GM10847 (cell line): Measurements from ENCODE around the gene ELP4.

Experiments used
- POLR2A ChIP-seq: IDR thresholded peaks from 2 replicates; pipeline ENCODE4 v1.6.1; 2011; ENCODE audit not compliant: insufficient read length; ENCODE audit errors: extremely low read depth

The ELP4 gene

DNA sequence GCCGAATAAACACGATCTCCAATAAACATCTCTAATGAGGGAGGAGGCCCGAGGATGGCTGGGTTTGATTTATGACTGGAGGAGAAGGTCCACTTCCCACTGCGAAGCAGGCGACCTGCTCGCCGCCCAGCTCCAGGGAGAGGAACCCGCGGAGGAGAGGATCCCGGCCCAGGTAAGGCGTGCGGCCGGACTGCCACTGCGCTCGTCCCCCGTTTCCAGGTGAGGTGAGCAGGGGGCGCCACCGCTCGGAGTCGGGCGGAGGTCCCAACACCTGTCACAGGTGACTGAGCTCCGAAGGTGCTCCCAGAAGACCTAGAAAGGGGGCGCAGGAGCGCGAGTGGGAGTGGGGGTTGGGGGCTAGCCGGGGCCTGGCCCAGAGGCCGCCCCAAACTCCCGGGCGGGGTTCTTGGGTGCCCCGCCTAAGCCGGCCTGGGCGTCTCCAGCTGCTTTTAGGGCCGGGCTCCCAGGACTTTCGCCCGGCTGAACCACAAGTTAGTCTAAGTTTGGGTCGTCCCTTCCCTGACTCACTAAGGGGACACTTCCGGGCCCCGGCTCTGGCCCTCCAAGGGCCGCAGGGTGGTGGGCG is 307.0 kb downstream of the ELP4 start:
- no peak for TF ChIP-seq POLR2A

- no peak for TF ChIP-seq POLR2A
Observed at GRCh38 chr11:31817054-31817620, 307.6 kb downstream of the ELP4 start.

GRCh38 chr11:31817621-31818424 is 308.3 kb downstream of the ELP4 start:
- TF ChIP-seq POLR2A: no peak

GRCh38 chr11:31818425-31818755 is 308.8 kb downstream of the ELP4 start:
- no peak for TF ChIP-seq POLR2A

DNA sequence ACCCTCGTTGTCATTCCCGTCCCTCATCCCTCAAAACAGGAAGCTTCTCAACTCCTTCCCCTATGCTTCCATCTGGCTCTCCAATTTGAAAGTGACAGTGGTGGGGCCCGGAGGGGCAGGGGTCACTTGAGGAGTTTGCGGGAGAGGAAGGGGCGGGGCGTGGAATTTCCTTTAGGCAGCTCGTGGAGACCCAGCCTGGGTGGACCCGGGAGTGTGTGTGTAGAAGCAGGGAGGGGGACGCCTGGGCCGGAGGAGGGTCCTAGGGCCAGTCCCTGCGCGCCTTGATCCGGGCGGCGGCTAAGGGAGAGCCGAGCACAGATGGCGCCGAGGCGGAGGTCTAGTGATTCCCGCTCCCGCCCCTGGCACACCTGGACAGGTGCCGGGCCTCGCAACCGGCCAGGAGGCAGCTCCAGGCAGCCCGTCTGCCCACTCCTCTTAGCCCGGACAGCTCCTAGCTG is 309.3 kb downstream of the ELP4 start:
- TF ChIP-seq POLR2A: no peak

DNA sequence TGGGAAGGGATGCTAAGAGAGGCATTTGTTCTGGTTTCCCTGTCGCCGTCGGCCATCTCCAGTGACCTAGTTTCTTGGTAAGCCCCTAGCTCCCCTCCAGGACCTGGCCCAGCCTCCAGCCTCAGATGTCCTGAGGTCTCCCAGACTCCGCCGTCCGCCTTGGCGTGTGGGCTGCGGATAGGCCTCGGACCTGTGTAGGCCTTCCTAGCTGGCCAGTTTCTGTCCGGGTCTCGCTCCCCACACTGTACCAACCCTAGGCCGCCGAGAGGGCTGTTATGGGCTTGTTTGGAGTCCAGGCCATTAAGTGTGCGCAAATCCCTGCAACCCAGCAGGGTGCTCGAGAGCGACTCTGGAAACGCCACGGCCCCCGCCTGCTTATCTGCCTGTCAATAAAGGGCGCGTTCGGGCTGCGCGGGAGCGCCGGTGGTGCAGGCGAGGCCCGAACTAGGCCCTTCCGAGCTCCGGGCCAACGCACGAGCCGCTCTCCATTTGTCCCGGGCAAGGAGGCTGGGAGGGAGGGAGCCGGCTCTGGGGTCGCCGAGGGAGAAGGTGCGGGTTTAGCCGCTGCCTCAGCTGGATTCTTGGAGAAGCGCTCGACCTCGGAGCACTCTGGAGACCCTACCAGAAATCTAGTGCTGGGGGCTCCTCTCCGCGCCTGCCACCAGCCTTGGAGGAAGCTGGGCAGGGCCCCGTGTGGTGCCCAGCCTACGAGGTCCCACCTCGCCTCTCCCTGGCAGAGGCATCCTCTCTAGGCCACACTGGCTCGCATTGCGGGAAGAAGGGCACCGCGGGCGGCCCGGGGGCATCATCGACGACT is 310.3 kb downstream of the ELP4 start:
- TF ChIP-seq POLR2A: no peak

DNA sequence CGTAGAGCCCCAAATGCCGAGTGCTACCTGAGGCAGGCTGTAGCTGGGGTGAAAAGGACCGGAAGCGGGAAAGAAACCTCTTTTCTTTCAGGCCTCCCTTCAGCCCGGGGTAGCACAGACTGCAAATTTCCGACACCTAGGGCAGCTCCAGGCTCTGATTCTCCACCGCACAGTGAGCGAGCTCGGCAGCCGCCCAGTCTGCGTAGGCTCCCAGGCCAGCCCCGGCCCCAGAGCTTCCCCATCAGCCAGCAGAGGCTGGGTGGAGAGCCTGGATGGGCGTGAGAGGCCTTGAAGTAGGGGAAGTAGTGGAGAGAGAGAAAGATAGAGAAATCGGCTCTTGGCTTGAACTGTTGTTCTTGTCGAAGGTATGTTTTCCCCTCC is 310.9 kb downstream of the ELP4 start:
- no peak for TF ChIP-seq POLR2A

GRCh38 chr11:31821235-31821764 is 311.7 kb downstream of the ELP4 start:
- no peak for TF ChIP-seq POLR2A

DNA sequence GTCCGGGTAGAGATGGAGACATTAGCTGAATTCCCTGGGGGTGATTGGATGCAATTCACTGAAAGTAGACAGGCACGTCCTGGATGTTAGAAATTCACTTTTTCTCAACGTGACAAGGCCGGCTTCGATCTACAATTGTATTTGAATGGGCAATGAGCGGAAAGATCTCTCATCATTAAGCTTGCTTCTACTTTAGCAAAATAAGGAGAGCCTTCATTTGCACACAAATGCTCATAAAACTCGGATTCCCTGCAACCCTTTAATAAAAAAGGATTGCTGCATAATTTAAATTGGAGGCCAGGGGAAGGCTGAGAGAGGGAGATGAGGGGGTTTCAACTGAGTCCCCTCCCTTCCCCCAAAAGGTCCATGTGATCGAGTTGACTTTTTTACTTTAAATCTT is 312.2 kb downstream of the ELP4 start:
- no peak for TF ChIP-seq POLR2A

DNA sequence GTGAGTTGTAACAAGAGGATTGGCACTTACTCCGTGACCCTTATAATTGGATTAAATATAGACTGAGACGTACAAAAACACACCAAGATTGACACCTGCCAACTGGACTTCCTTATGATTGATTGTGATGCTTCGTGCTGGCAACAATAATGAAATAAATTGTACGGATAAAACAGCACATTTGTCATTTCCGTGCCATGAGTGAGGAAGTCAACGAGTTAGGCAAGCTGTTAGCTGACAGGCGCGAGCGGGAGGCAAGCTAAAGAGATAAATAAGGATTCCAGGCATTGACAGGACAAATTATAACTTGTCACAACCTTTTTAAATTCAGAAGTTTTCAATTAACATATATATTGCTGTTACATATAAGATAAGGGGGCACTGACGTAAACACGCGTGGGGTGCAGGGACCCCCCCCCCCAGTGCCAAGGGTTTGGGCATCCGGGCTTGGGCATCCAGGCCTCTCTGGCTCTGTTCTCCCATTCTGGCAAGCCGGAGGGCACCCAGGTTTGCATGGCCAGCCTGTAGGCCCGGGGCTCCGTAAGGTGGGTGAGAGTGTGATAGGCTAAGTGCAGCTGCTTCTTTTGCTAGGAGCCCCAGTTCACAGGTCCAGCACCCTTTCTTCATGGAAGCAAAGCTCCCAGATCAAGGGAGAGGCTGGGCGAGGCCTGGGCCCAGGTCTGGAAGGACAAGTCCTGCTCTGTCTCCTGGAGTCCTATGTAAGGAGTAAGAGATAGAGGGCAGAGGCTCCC is 312.8 kb downstream of the ELP4 start:
- no peak for TF ChIP-seq POLR2A

GRCh38 chr11:31822927-31823643 is 313.5 kb downstream of the ELP4 start:
- TF ChIP-seq POLR2A: no peak

DNA sequence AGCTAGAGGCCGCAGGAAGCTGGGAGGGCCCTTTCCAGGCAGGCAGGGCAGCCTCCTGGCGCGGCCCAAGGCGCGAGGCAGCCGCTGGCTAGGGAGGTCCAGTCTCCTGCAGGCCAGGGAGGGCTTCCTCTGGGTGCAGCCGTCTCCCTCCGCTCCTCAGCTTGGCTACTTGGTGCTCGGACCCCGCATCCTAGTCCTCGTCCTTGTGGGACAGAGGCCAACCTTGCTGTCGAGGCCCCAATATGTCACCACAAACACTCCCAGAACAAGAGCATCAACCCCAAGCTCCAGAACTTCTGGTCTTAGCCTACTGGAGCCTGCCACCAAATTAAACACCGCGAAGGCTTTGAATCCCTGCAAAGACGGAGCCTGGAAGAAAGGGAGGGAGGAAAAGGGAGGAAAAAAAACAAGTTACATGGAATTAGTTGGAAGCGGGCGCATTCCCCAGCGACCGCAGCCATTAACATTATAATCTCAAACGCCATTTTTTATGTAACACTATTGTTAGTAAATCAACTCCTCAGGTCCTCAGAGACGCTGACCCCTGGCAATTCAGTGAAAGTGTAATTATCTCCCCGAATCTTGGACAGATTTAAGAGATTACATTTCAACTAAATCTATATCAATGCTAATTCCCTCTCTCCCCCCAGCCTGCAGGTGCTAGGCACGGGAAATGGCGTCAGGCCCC is 314.2 kb downstream of the ELP4 start:
- TF ChIP-seq POLR2A: no peak

DNA sequence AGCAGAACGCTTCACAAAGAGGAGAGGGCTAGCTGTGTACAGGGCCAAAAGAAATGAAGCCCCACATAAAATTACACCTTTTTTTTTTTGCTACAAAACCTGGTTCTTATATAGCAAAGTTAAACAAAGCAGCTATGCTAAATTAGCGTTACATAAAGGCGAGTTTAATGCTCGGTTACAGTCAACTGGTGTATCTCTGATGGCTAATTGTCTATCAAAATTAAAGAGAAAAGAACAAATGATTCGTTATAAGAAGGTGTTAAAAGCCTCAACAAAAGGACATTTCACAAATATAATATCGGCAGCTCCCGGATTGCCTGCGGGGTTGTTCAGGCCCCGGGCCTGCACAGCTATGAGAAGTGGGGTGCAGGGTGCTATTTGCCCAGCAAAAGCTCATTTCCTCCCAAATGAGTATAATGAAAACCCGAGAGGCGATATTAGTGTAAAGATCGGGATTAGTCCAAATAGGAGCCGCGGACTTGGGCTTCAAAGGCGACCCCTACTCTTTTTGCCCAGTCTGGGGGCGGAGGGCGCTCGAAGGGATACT is 314.8 kb downstream of the ELP4 start:
- TF ChIP-seq POLR2A: no peak
